Stimulated activated CD8-positive, alpha-beta memory T cell treated with anti-CD3 and anti-CD28 coated beads, Interleukin-4, amount 100 ng/mL, for 4 hours (primary cell): ENCODE results near the gene SNX32.
"Not testable (repeated sequence)": the region's sequence is repeated elsewhere in the genome, so short reads cannot be mapped to it uniquely, and the experiment has no call there.

Experiments used
- DNase-seq, 2 donors: peaks; one replicate each; pipeline ENCODE4 v3.0.0-alpha.2; 2020; ENCODE audit warnings: low read depth in 2 of 2, low spot score in 1 of 2

The SNX32 gene

DNA sequence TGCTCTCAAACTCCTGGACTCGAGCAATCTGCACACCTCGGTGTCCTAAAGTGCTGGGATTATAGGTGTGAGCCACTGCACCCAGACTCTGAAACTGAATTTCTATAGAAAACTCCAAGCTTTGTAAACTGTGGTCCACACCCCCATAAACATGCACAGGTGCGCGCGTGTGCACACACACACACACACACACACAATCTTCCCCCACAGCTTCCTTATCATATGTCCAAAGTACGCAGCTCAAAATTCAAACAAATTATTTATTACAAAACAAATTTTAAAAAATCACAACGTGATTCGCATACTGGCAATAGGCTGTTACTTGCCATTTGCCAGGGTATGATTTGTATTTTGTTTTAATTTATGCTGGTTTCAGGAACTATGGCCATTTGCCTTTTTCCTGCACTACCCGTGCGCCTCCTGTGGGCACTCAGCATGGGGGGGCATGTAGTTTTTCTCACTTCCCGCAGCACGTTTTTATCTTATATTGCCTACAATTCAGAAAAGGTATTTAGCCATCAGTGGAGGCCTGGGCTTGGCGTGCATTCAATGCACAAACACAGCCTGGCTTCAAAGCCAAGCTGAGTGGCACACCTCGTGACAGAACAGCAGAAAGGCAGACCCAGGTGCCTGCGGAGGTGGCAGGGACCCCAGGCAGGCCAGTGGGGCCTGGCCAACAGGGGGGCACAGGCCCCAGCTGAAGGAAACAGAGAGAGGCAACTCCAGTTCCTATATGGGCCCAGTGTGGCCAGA is 10.8 kb upstream of the SNX32 start:
- no peak for DNase-seq

DNA sequence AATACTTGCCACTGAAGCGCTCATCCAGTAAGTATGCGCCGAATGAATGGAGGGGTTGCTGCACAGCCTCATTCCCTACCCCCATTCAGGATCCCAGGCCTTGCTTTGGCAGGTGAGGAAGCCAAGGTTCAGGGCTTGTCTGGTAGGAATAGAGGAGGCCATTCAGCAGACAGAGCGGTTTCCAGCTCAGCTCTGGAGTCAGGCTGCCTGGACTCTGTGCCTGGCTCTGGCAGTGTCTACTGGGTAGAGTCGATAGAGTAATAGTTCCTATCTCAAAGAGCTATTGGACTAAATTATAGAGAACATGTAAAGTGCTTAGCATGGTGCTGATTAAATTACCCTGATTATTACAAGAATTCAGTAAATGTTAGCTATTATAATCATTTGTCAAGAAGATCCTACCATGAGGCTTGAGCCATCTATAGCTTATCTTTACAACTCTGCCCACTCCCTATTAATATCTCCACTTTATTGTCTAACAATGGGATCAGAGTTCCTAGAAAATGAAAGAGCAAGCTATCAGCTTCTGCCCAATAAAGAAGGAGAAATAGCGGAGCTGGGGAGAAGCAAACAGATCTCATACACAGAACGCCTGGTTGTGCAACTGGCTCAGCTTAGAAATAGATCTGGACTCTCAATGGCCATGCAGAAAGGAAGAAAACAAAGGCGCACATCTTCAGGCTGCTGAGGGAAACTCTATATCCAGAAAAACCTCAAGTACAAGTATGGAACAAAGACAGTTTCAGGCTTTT is 6.6 kb upstream of the SNX32 start:
- no peak for DNase-seq

DNA sequence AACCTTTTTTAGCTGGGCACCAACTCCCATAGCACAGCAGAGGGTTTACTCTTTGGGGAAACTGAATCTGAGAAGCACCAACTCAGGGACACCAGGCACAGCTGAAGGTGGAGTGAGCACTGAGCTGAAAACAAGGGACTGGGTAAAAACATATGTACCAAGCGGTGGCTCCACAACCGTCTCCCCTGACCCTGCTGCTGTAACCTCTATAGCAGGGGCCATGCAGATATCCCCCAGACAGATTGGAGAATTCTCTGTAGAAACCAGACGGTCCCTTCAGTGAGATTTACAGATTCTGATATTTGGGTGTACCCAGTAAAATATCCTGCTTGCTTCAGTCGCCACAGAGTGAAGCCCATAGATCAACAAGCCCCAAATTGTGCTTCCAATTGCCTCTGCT is 4.3 kb upstream of the SNX32 start:
- DNase-seq, result no peak

DNA sequence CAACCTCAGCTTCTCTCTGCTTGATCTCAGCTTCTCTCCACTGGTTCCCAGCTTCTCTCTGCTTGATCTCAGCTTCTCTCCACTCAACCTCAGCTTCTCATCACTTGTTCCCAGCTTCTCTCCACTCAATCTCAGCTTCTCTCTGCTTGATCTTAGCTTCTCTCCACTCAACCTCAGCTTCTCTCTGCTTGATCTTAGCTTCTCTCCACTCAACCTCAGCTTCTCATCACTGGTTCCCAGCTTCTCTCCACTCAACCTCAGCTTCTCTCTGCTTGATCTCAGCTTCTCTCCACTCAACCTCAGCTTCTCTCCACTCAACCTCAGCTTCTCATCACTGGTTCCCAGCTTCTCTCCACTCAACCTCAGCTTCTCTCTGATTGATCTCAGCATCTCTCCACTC is 1.5 kb upstream of the SNX32 start:
- DNase-seq, result not testable (repeated sequence)

DNA sequence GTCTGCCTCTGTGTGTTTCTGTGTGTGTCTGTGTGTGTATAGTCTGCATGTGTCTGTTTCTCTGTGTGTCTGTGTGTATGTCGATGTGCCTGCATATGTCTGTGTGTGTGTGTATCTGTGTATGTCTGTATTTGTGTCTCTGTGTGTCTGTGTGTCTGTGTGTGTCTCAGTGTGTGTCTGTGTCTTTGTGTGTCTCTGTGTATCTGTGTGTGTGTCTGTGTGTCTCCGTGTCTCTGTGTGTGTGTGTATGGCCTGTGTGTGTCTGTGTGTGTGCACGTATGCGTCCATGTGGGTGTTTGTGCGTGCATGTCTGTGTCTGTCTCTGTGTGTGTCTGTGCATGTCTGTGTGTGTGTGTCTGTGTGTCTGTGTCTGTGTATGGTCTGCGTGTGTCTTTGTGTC is 439 bp downstream of the SNX32 start:
- no peak for DNase-seq

- DNase-seq, result no peak
These were observed 8.4 kb downstream of the SNX32 start for GRCh38 chr11:65842144-65842543.

GRCh38 chr11:65843811-65844210 is 10.0 kb downstream of the SNX32 start:
- DNase-seq, result no peak

DNA sequence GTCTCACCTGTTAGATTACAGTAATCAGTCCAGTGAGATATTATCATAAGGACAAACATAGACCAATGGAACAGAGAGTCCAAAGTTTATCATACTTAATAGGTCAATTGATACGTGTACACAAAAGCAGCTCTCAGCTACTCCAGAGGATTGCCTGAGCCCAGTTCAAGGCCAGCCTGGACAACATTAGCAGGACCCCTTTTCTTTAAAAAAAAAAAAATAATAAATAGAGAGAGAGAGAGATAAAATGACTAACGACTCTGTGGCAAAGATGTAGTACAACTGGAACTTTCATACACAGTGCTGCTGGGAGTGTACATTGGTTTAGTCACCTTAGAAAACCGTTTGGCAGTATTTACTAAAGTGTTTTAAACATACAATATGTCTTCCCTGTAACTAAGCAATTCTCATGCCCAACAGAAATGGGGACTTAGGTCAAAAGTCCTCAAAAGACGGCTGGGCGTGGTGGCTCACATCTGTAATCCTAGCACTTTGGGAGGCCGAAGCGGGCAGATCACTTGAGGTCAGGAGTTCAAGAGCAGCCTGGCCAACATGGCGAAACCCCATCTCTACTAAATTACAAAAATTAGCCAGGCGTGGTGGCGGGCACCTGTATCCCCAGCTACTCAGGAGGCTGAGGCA is 10.6 kb downstream of the SNX32 start:
- DNase-seq, result no peak

DNA sequence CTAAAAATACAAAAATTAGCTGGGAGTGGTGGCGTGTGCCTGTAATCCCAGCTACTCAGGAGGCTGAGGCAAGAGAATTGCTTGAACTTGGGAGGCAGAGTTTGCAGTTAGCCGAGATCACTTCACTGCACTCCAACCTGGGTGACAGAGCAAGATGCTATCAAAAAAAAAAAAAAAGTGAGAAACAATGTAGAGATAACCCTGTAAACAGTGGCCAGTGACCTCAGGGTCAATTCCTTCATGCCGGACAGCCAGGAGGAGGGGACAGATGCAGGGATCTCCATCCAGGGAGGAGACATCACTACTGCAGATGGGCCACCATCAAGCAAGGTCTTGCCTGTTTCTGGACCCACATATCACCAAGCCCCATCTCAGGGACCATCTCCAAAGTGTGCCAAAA is 14.0 kb downstream of the SNX32 start:
- no peak for DNase-seq

GRCh38 chr11:65848693-65849092 is 14.9 kb downstream of the SNX32 start:
- not testable (repeated sequence) for DNase-seq

- DNase-seq, result no peak
These were observed 15.6 kb downstream of the SNX32 start for GRCh38 chr11:65849366-65849765.

- no peak for DNase-seq
These were observed 16.0 kb downstream of the SNX32 start for GRCh38 chr11:65849771-65850216.

GRCh38 chr11:65850217-65851082 is 16.7 kb downstream of the SNX32 start:
- no peak for DNase-seq

- DNase-seq, result no peak
These were observed 17.4 kb downstream of the SNX32 start for GRCh38 chr11:65851083-65851579.

- no peak for DNase-seq
These were observed 18.2 kb downstream of the SNX32 start for GRCh38 chr11:65851811-65852507.

DNA sequence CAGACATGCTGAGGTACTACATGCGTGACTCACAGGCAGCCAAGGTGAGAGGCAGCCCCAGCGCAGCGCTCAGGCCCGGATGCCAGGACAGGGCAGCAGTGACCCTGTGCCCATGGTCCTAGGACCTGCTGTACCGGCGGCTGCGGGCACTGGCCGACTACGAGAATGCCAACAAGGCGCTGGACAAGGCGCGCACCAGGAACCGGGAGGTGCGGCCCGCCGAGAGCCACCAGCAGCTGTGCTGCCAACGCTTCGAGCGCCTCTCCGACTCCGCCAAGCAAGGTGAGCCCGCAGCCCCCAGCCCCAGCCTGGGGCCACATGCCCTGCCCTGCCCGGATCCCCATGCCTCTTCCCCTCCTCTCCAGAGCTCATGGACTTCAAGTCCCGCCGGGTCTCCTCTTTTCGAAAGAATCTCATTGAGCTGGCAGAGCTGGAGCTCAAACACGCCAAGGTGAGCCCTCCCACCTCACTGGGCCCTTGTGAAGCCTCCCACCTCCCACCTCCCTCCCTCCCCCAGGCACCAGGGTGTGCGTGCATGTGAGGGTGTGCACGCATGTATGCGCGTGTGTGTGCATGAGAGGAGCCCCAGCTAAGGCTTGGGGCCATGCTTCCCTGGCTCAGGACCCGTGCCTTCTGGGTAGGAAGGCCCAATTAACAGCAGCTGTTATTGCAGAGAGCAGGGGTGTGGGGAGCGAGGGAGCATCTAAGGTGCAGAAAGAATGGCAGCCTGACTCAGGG is 18.9 kb downstream of the SNX32 start:
- no peak for DNase-seq

GRCh38 chr11:65853246-65853979 is 19.6 kb downstream of the SNX32 start:
- no peak for DNase-seq

DNA sequence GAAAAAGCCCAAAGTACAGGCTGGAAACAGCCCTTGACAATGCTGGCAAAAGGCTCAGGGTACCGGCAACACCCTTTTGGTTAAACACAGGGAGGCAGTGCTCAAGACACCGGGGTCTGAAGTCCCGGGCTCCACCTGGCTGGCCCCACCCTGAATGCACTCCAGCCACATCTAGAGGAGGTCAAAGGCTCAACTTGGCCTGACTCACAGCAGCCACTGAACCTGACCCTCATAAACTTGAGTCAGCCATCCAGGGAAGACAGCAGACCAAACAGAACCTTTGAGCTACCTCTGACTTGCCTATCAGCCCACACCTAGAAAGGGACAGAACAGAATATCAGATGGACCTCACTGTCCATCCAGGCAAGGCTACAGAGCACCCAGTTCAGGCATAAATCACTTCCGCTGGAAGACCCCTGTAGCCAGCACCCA is 20.4 kb downstream of the SNX32 start:
- DNase-seq, result no peak
